GM18511 (cell line): ENCODE data around the gene UBE2S.

ENCODE experiments used
- ATAC-seq: cut with Tn5 transposase; IDR thresholded peaks from one replicate; pipeline ENCODE4 v1.9.1; 2021; ENCODE audit warnings: mild to moderate bottlenecking, moderate library complexity; ENCODE audit not compliant: unreplicated experiment

UBE2S gene

GRCh38 chr19:55366790-55367189, 40.8 kb downstream of the UBE2S start:
- no peak for ATAC-seq

GRCh38 chr19:55365964-55366363, 41.6 kb downstream of the UBE2S start:
- ATAC-seq = no peak

GRCh38 chr19:55365245-55365644, 42.3 kb downstream of the UBE2S start:
- no peak for ATAC-seq

- ATAC-seq = no peak
Measured at GRCh38 chr19:55362990-55363716, 44.4 kb downstream of the UBE2S start, which contains the start of gene GARIN5B. TSS of gene GARIN5B (minus strand) at chr19:55363260. CDS start at chr19:55363066, 194 bp downstream.

- no peak for ATAC-seq
Measured at GRCh38 chr19:55362174-55362989, 45.2 kb downstream of the UBE2S start.

- ATAC-seq = no peak
Measured at GRCh38 chr19:55360902-55361301, 46.7 kb downstream of the UBE2S start.

- ATAC-seq = no peak
Measured at GRCh38 chr19:55358943-55359908, 48.4 kb downstream of the UBE2S start.

- no peak for ATAC-seq
Measured at GRCh38 chr19:55358493-55358892, 49.1 kb downstream of the UBE2S start.

- ATAC-seq = no peak
Measured at GRCh38 chr19:55355213-55355821, 52.3 kb downstream of the UBE2S start.

GRCh38 chr19:55354698-55355212, 52.8 kb downstream of the UBE2S start, which contains the start of gene COX6B2:
TSS of gene COX6B2 (minus strand) at chr19:55354719. CDS start at chr19:55354521, 198 bp downstream.
- ATAC-seq = no peak

GRCh38 chr19:55353803-55354697, 53.5 kb downstream of the UBE2S start:
- ATAC-seq = no peak

GRCh38 chr19:55353356-55353802, 54.2 kb downstream of the UBE2S start:
- no peak for ATAC-seq

- ATAC-seq = no peak
Measured at GRCh38 chr19:55352549-55353145, 54.9 kb downstream of the UBE2S start.

GRCh38 chr19:55352040-55352439, 55.5 kb downstream of the UBE2S start:
- ATAC-seq = no peak

- ATAC-seq = no peak
Measured at GRCh38 chr19:55350620-55351315, 56.8 kb downstream of the UBE2S start.
